ENCODE results near the gene ASRGL1.

DNA sequence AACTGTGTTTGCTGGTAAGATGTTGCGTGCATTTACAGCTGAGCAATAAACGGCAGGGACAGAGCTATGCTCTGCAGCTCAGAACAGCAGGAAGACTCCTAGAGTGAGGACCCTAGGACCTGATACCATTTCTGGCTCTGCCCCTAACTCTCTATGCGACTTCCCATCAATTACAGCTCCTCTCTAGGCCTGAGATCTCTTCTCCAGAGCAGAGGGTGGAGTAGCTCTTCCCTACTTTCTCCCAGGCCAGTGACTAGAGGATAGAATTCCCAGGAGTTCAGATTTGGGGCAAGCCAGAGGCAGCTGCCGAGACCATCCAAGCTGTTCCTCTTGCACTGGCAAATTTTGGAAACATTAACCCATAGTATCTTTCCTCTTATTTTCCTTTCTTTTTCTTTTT lies 68.8 kb downstream of the ASRGL1 start:
- TF ChIP-seq ZFP3 (CRISPR knock-in tag; IDR thresholded peaks at IDR 0.05) (no peak), TOX (CRISPR knock-in tag; IDR thresholded peaks at IDR 0.05; ENCODE audit: borderline replicate concordance) (no peak), PPARA (CRISPR knock-in tag; IDR thresholded peaks at IDR 0.05; ENCODE audit: borderline replicate concordance) (no peak), SNAI2 (CRISPR knock-in tag; IDR thresholded peaks at IDR 0.05) (no peak), ZC3H10 (CRISPR knock-in tag; IDR thresholded peaks at IDR 0.05) (no peak), RARB (CRISPR knock-in tag; IDR thresholded peaks at IDR 0.05) (no peak), ZNF8 (CRISPR knock-in tag; IDR thresholded peaks at IDR 0.05) (no peak)
- TF ChIP-seq, protein P1, sequence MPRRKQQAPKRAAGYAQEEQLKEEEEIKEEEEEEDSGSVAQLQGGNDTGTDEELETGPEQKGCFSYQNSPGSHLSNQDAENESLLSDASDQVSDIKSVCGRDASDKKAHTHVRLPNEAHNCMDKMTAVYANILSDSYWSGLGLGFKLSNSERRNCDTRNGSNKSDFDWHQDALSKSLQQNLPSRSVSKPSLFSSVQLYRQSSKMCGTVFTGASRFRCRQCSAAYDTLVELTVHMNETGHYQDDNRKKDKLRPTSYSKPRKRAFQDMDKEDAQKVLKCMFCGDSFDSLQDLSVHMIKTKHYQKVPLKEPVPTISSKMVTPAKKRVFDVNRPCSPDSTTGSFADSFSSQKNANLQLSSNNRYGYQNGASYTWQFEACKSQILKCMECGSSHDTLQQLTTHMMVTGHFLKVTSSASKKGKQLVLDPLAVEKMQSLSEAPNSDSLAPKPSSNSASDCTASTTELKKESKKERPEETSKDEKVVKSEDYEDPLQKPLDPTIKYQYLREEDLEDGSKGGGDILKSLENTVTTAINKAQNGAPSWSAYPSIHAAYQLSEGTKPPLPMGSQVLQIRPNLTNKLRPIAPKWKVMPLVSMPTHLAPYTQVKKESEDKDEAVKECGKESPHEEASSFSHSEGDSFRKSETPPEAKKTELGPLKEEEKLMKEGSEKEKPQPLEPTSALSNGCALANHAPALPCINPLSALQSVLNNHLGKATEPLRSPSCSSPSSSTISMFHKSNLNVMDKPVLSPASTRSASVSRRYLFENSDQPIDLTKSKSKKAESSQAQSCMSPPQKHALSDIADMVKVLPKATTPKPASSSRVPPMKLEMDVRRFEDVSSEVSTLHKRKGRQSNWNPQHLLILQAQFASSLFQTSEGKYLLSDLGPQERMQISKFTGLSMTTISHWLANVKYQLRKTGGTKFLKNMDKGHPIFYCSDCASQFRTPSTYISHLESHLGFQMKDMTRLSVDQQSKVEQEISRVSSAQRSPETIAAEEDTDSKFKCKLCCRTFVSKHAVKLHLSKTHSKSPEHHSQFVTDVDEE (CRISPR knock-in tag; IDR thresholded peaks at IDR 0.05): no peak
- TF ChIP-seq, protein P2, sequence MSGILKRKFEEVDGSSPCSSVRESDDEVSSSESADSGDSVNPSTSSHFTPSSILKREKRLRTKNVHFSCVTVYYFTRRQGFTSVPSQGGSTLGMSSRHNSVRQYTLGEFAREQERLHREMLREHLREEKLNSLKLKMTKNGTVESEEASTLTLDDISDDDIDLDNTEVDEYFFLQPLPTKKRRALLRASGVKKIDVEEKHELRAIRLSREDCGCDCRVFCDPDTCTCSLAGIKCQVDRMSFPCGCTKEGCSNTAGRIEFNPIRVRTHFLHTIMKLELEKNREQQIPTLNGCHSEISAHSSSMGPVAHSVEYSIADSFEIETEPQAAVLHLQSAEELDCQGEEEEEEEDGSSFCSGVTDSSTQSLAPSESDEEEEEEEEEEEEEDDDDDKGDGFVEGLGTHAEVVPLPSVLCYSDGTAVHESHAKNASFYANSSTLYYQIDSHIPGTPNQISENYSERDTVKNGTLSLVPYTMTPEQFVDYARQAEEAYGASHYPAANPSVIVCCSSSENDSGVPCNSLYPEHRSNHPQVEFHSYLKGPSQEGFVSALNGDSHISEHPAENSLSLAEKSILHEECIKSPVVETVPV (CRISPR knock-in tag; IDR thresholded peaks at IDR 0.05): no peak
- TF ChIP-seq, protein P3, sequence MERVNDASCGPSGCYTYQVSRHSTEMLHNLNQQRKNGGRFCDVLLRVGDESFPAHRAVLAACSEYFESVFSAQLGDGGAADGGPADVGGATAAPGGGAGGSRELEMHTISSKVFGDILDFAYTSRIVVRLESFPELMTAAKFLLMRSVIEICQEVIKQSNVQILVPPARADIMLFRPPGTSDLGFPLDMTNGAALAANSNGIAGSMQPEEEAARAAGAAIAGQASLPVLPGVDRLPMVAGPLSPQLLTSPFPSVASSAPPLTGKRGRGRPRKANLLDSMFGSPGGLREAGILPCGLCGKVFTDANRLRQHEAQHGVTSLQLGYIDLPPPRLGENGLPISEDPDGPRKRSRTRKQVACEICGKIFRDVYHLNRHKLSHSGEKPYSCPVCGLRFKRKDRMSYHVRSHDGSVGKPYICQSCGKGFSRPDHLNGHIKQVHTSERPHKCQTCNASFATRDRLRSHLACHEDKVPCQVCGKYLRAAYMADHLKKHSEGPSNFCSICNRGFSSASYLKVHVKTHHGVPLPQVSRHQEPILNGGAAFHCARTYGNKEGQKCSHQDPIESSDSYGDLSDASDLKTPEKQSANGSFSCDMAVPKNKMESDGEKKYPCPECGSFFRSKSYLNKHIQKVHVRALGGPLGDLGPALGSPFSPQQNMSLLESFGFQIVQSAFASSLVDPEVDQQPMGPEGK (CRISPR knock-in tag; IDR thresholded peaks at IDR 0.05; ENCODE audit: borderline replicate concordance): no peak

All from SK-N-SH treated with all-trans-retinoic acid at 6 μM for 48 hours (cell line).